ENCODE measurements around the gene TUBGCP3. TPM values are rescaled to one million over a fixed set of nuclear protein-coding genes. Genes with fewer than 3 reads are reported as not detected.
"Not testable (repeated sequence)": the region's sequence is repeated elsewhere in the genome, so short reads cannot be mapped to it uniquely, and the experiment has no call there.

Gene TUBGCP3
- total RNA-seq, 1 experiment from 2014 or later: 51.1 TPM

GRCh38 chr13:112486386-112487126 is 101.4 kb downstream of the TUBGCP3 start:
- no peaks in the 10 kb centered on the region for H3K9me3 ChIP-seq
- no peaks in the 10 kb centered on the region for H3K27me3 ChIP-seq (replicated peaks; ENCODE audit: control insufficient read depth, insufficient read depth, low read length)
- no peak for DNase-seq
- POLR2A ChIA-PET: no interaction called here
- CTCF ChIA-PET: no interaction called here
- no peak overlapping the region for H3K4me3 Mint-ChIP-seq (ENCODE audit: unreplicated experiment)
- no peaks in the 10 kb centered on the region for H3K4me1 Mint-ChIP-seq (ENCODE audit: low read depth, unreplicated experiment)
- no peaks in the 10 kb centered on the region for H3K27me3 Mint-ChIP-seq (ENCODE audit: insufficient read depth, unreplicated experiment)
- no peak overlapping the region for H3K4me3 ChIP-seq (ENCODE audit: low read depth, low read length)
- peaks cover 6% of the 10 kb centered on the region for H3K36me3 Mint-ChIP-seq (ENCODE audit: insufficient read depth, unreplicated experiment)
- intact Hi-C loops (cut with micrococcal nuclease; ENCODE audit: unreplicated experiment): no loop called here
- no peak overlapping the region for H3K27ac Mint-ChIP-seq (ENCODE audit: unreplicated experiment)
- no TSS peak for BruUV-seq (replicated peaks)
- TF ChIP-seq CTCF (IDR thresholded peaks at IDR 0.05; ENCODE audit: insufficient read depth in 1 of 2, low read depth in 1 of 2, low read length in 1 of 2, severe bottlenecking in 1 of 2, unreplicated experiment in 1 of 2): no peak
- no peaks in the 10 kb centered on the region for H3K4me1 ChIP-seq
- no peaks in the 10 kb centered on the region for H3K9me3 Mint-ChIP-seq (ENCODE audit: unreplicated experiment)
- peaks cover 2% of the 10 kb centered on the region; the same call in 1 of the 2 replicates for H3K36me3 ChIP-seq (ENCODE audit: control insufficient read depth, insufficient read depth, low read length)

GRCh38 chr13:112485814-112486213 is 102.1 kb downstream of the TUBGCP3 start:
- H3K27ac Mint-ChIP-seq (ENCODE audit: unreplicated experiment); BruUV-seq (replicated peaks); H3K4me3 ChIP-seq (ENCODE audit: low read depth, low read length); H3K4me3 Mint-ChIP-seq (ENCODE audit: unreplicated experiment); H3K9me3 ChIP-seq; H3K4me1 Mint-ChIP-seq (ENCODE audit: low read depth, unreplicated experiment); intact Hi-C loops (cut with micrococcal nuclease; ENCODE audit: unreplicated experiment); CTCF ChIA-PET; H3K36me3 ChIP-seq (ENCODE audit: control insufficient read depth, insufficient read depth, low read length); DNase-seq; H3K9me3 Mint-ChIP-seq (ENCODE audit: unreplicated experiment); H3K4me1 ChIP-seq; POLR2A ChIA-PET; H3K27me3 Mint-ChIP-seq (ENCODE audit: insufficient read depth, unreplicated experiment); H3K36me3 Mint-ChIP-seq (ENCODE audit: insufficient read depth, unreplicated experiment); H3K27me3 ChIP-seq (replicated peaks; ENCODE audit: control insufficient read depth, insufficient read depth, low read length): not testable (repeated sequence)

- TF ChIP-seq CTCF (IDR thresholded peaks at IDR 0.05; ENCODE audit: insufficient read depth in 1 of 2, low read depth in 1 of 2, low read length in 1 of 2, severe bottlenecking in 1 of 2, unreplicated experiment in 1 of 2): no peak
- Mint-ChIP-seq H3K9me3 (ENCODE audit: unreplicated experiment) (no peaks in the 10 kb centered on the region), H3K4me3 (ENCODE audit: unreplicated experiment) (no peak overlapping the region), H3K27me3 (ENCODE audit: insufficient read depth, unreplicated experiment) (no peaks in the 10 kb centered on the region), H3K4me1 (ENCODE audit: low read depth, unreplicated experiment) (no peaks in the 10 kb centered on the region), H3K27ac (ENCODE audit: unreplicated experiment) (no peak overlapping the region), H3K36me3 (ENCODE audit: insufficient read depth, unreplicated experiment) (no peaks in the 10 kb centered on the region)
- no peak for DNase-seq
- no TSS peak for BruUV-seq (replicated peaks)
- ChIA-PET CTCF (no interaction called here), POLR2A (no interaction called here)
- Histone ChIP-seq H3K9me3 (no peaks in the 10 kb centered on the region), H3K27me3 (replicated peaks; ENCODE audit: control insufficient read depth, insufficient read depth, low read length) (no peaks in the 10 kb centered on the region), H3K4me1 (no peaks in the 10 kb centered on the region), H3K4me3 (ENCODE audit: low read depth, low read length) (no peak overlapping the region), H3K36me3 (ENCODE audit: control insufficient read depth, insufficient read depth, low read length) (peaks cover 2% of the 10 kb centered on the region; the same call in 1 of the 2 replicates)
- intact Hi-C loops (cut with micrococcal nuclease; ENCODE audit: unreplicated experiment): no loop called here
These were observed 104.7 kb downstream of the TUBGCP3 start for GRCh38 chr13:112483299-112483698.

Data from Caco-2 (cell line).